GM19351 (cell line): ENCODE measurements around the gene UVSSA.

Experiments used
- ATAC-seq: cut with Tn5 transposase; IDR thresholded peaks from one replicate; pipeline ENCODE4 v1.9.1; 2021; ENCODE audit warnings: mild to moderate bottlenecking, moderate library complexity; ENCODE audit not compliant: unreplicated experiment

UVSSA gene

DNA sequence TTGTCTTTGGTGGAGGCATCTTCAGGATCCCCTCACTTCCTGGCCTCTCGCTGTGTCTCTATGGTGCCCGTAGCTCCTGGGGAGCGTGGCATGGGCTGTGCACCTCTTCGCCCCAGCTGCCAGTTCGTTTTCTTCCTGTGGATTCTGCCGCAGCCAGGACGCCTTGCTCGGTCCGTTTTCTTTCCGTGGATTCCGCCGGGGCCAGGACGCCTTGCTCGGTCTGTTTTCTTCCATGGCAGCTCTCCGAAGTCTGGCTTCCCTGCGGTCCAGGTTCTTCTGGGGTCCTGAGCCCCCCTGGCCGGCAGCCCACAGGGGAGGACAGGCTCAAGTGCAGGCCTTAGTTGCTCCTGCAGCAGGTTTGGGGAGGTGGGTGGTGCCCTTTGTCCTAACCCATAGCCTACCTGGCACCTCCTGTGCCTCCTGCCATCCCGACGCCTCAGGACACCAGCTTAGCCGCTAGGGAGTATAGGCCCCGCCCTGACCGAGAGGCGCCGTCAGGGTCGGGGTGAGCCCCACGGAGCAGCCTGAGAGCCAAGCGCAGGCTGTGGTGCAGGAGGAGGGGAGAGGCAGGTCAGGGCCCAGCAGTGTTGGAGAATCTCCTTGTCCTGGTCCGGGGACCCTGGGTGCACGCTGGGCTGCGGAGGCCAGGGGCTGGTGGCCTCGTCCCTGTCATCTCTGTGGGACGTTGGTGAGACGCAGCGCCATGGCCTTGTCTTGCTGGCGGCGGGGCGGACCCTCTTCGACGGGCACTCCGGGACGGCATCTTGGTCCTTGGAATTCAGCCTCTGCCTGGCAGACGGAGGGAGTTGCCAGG is 27.1 kb downstream of the UVSSA start:
- ATAC-seq: no peak

DNA sequence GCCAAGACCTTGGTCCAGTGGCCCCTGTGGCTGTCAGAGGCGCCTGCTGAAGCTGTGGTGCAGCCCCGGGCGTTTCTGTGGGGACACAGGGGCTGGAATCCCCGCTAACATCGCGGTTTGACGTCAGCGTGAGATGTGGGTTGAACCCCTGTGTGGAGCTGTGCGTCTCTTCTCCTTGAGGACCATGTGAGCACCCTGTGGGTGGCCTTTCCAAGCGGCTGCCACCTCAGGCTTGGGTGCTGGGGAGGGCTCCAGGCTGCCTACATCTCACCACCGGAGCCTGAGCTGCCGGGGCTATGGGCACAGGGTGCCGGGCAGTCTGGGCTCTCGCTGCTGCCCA is 27.7 kb downstream of the UVSSA start:
- ATAC-seq: no peak

- no peak for ATAC-seq
These were observed 28.2 kb downstream of the UVSSA start for GRCh38 chr4:1375051-1375721.

GRCh38 chr4:1375761-1376322 is 28.8 kb downstream of the UVSSA start:
- no peak for ATAC-seq

GRCh38 chr4:1376391-1376840 is 29.4 kb downstream of the UVSSA start:
- no peak for ATAC-seq

- no peak for ATAC-seq
These were observed 30.0 kb downstream of the UVSSA start for GRCh38 chr4:1376841-1377605.

- no peak for ATAC-seq
These were observed 30.7 kb downstream of the UVSSA start for GRCh38 chr4:1377606-1378261.

DNA sequence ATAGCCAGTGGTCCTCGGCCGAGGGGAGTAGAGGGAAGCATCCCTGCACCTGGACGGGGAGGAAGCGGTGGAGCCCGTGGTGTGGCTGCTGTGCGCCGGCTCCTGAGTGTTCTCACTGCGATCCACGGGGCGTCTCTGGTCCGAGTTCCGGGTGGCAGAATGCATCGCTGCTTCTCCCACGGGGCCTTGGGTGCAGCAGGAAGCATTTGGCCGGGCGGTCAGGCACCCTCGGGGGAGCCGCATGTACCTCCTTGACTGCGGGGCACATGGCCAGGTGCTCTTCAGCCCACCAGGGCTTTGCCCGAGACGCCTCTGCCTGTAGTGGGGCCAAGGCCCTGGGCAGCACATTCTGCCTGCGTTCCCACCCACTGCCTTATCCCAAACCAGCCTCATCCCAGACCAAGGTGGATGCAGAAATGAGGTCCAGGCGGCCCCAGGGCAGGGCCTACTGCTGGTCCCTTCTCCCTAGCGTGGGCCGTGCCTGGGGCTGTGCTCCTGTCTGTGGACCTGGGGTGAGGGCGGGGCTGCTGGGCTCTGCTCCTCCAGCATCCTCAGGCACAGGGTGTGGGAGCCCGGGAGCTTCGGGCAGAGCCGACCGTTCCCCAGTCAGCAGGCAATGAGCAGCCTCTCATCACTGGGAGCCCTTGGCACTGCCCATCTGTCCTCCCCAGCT is 31.7 kb downstream of the UVSSA start:
- no peak for ATAC-seq

- ATAC-seq: no peak
These were observed 32.4 kb downstream of the UVSSA start for GRCh38 chr4:1379351-1379781.

DNA sequence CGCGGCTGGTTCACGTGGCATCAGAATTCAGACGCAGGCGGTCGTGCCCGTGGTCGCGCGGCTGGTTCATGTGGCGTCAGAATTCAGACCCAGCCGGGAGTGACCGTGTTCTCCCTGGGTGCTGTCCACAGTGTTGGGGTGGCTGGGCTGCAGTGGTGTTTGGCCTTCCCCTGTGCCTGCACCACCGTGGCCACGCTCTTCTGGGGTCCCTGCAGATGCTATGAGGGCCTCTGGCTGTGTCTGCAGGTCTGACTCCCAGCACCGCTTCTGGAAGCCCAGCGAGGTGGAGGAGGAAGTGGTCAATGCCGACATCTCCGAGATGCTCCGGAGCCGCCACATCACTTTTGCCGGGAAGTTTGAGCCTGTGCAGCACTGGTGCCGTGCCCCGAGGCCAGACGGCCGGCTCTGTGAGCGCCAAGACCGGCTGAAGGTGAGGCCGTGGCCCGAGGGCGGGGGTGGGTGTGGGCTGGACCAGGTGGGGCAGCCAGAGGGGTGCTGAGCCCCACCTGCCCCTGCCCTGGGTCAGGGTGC is 32.9 kb downstream of the UVSSA start:
- no peak for ATAC-seq

GRCh38 chr4:1380368-1381151 is 33.6 kb downstream of the UVSSA start:
- no peak for ATAC-seq

GRCh38 chr4:1381181-1381621 is 34.2 kb downstream of the UVSSA start:
- no peak for ATAC-seq

DNA sequence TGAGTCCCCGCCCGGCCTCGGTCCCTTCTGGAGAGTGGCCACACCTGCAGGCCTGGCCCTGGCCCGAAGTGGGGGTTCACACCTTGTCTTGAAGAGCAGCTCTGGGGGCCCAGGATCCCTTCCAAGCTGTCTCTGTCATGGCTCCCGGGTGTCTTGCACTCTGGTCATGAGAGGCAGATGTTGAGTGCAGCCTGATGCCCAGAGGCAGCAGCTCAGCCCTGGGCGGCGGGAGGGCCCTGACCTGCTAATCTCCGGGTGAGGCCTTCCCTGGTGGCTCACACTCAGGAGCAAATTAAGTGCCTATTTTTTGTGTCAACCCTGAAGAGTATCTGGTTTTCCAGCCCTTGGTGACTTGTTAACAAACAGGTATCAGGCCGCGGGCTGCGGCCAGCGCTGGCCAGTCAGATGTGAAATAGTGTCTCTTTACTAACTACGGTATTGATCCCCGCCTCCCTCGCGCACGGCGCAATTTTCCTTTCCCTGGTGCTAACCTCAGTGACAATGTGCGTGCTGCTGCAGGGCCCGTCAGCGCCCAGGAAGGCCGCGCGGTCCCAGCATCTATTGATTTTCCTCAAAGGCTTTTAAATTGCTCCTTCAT is 35.0 kb downstream of the UVSSA start:
- ATAC-seq: no peak

GRCh38 chr4:1382776-1383727 is 36.0 kb downstream of the UVSSA start:
- ATAC-seq: no peak

- ATAC-seq: no peak
These were observed 37.0 kb downstream of the UVSSA start for GRCh38 chr4:1383728-1384591.

DNA sequence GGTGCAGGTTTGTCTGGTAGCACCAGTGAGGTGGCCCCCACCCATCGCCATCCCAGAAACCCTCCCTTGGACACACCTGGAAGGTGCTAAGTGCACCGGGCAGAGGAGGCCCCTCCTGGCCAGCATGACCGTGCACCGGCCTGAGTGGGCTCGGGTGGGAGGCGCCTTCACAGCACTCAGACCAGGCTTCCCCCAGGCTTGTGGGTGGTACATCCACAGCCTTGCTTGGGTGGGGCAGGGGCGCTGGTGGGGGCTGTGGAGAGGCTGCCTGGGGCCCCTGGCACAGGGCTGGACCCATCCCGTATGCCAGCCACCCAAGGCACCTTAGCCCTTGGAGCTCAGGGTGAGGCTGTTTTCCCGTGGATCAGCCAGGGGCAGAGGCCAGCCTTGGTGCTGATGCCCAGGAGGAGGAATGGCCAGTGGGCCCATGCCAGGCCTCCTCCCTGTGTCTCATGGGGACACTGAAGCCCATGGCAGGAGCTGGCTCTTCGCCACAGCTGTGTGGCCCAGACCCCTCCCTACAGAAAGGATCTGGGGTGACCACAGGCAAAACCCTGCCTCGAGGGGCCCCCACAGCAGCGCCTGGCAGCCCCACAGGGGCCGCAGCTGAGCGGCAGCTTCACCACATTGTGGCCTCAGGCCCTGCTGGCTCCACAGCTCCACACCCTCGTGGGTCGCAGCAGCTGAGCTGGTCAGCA is 37.8 kb downstream of the UVSSA start:
- ATAC-seq: no peak
